GM23248 (cell line): ENCODE data around the gene BCR.

Source experiments
- EZH2 ChIP-seq: fragments of 200-600 bp; sonication (generic); IDR thresholded peaks from 2 replicates; pipeline ENCODE4 v1.6.1; 2018; ENCODE audit warnings: antibody characterized with exemption, mild to moderate bottlenecking; ENCODE audit not compliant: insufficient read depth, poor library complexity, severe bottlenecking
- EZH2phosphoT487 ChIP-seq: fragments of 200-600 bp; sonication (generic); IDR thresholded peaks from 2 replicates; pipeline ENCODE4 v1.6.1; 2018; ENCODE audit warnings: antibody characterized with exemption, moderate library complexity, mild to moderate bottlenecking, low read depth; ENCODE audit not compliant: insufficient read depth

GRCh38 chr22:23285236-23285635 lies 104.9 kb downstream of the BCR start:
- TF ChIP-seq EZH2, result no peak
- TF ChIP-seq EZH2phosphoT487, result no peak
